CD4-positive, alpha-beta T cell treated with Interleukin-6 for 4 hours (primary cell): ENCODE data around the gene NUP210L.

Experiments used
- DNase-seq: peaks from one replicate; pipeline ENCODE4 v3.0.0-alpha.2; 2020; ENCODE audit warnings: mixed read lengths

NUP210L gene

GRCh38 chr1:153962088-153963029 is 192.5 kb downstream of the NUP210L start:
- DNase-seq, result no peak

GRCh38 chr1:153961421-153961820 is 193.5 kb downstream of the NUP210L start:
- DNase-seq, result no peak

GRCh38 chr1:153960206-153960605 is 194.7 kb downstream of the NUP210L start:
- DNase-seq, result no peak

GRCh38 chr1:153959454-153959853 is 195.4 kb downstream of the NUP210L start:
- DNase-seq, result no peak

GRCh38 chr1:153958961-153959260 is 196.0 kb downstream of the NUP210L start:
- DNase-seq, result no peak

- DNase-seq, result peak; percentile 99
Observed at GRCh38 chr1:153958111-153958960, 196.5 kb downstream of the NUP210L start, which contains the start of gene CRTC2. TSS of gene CRTC2 (minus strand) at chr1:153958612. CDS start at chr1:153958497, 115 bp downstream.

- peak; percentile 42 for DNase-seq
Observed at GRCh38 chr1:153957744-153958110, 197.1 kb downstream of the NUP210L start.

GRCh38 chr1:153956997-153957715 is 197.7 kb downstream of the NUP210L start:
- no peak for DNase-seq

- DNase-seq, result no peak
Observed at GRCh38 chr1:153954826-153955225, 200.0 kb downstream of the NUP210L start.

GRCh38 chr1:153953859-153954365 is 201.0 kb downstream of the NUP210L start:
- no peak for DNase-seq

- no peak for DNase-seq
Observed at GRCh38 chr1:153951801-153952200, 203.1 kb downstream of the NUP210L start.

GRCh38 chr1:153951183-153951582 is 203.7 kb downstream of the NUP210L start:
- no peak for DNase-seq

- DNase-seq, result peak; percentile 82
Observed at GRCh38 chr1:153946622-153947241, 208.1 kb downstream of the NUP210L start, which contains the start of gene DENND4B. TSS of gene DENND4B (minus strand) at chr1:153946718. CDS start at chr1:153944374, 2,344 bp downstream.

- DNase-seq, result peak; percentile 77
Observed at GRCh38 chr1:153945795-153946621, 208.9 kb downstream of the NUP210L start.

- DNase-seq, result peak; percentile 83
Observed at GRCh38 chr1:153945131-153945794, 209.6 kb downstream of the NUP210L start.

GRCh38 chr1:153944827-153945117 is 210.1 kb downstream of the NUP210L start:
- DNase-seq, result no peak

GRCh38 chr1:153944005-153944826 is 210.7 kb downstream of the NUP210L start:
- no peak for DNase-seq

- no peak for DNase-seq
Observed at GRCh38 chr1:153942766-153943549, 211.9 kb downstream of the NUP210L start.
